Measurements from ENCODE around the gene IFNL2. TPM values are rescaled to one million over a fixed set of nuclear protein-coding genes. Genes with fewer than 3 reads are reported as not detected.
A peak's percentile ranks its signal among the peaks of the same experiment; 100 is the strongest.
"Not testable (repeated sequence)": the region's sequence is repeated elsewhere in the genome, so short reads cannot be mapped to it uniquely, and the experiment has no call there.

The IFNL2 gene
- polyA plus RNA-seq (2013, experiment 1 of 2; ENCODE audit: insufficient read length): not detected
- not detected for polyA plus RNA-seq (2013, experiment 2 of 2; ENCODE audit: insufficient read length)

DNA sequence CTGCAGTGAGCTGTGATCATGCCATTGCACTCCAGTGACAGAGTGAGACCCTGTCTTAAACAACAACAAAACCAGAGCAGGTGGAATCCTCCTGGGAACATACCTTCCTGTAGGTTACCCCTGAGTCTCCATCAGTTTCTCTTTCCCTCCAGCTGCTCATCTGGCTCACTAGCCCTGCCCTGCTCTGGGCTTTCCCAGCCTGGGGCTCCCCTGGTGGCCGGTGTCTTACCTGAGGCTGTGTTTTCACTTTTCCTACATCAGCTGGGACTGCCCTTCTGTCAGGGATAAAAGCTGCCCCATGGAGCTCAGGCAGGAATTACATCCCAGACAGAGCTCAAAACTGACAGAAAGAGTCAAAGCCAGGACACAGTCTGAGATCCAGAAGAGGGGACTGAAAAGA is at the start of gene IFNL2:
TSS of gene IFNL2 (plus strand) at position 312 of the 400 bp plus-strand sequence. CDS start 173 bp downstream, outside the sequence.
- DNase-seq: not testable (repeated sequence)

GRCh38 chr19:39219108-39219507 is 49.1 kb upstream of the IFNL2 start:
- not testable (repeated sequence) for DNase-seq

- peak; percentile 13 for DNase-seq
Measured at GRCh38 chr19:39223703-39224279, 44.4 kb upstream of the IFNL2 start.

GRCh38 chr19:39224910-39225309 is 43.3 kb upstream of the IFNL2 start:
- DNase-seq: no peak

GRCh38 chr19:39230096-39230764 is 38.0 kb upstream of the IFNL2 start:
- DNase-seq: no peak

DNA sequence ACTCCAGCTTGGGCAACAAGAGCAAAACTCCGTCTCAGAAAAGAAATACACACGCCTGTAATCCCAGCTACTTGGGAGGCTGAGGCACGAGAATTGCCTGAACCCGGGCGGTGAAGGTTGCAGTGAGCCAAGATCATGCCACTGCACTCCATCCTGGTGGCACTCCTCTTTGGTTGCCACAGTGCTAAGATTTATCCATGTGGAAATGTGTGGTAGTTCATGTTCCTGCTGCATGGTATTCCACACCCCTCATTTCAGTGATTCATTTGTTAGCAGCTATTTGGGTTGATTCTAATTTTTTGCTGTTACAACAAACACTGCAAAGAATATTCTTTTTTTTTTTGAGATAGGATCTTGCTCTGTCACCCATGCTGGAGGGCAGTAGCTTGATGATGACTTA is 35.5 kb upstream of the IFNL2 start:
- DNase-seq: no peak

GRCh38 chr19:39236527-39236926 is 31.7 kb upstream of the IFNL2 start:
- no peak for DNase-seq

GRCh38 chr19:39237200-39238184 is 30.7 kb upstream of the IFNL2 start:
- DNase-seq: no peak

DNA sequence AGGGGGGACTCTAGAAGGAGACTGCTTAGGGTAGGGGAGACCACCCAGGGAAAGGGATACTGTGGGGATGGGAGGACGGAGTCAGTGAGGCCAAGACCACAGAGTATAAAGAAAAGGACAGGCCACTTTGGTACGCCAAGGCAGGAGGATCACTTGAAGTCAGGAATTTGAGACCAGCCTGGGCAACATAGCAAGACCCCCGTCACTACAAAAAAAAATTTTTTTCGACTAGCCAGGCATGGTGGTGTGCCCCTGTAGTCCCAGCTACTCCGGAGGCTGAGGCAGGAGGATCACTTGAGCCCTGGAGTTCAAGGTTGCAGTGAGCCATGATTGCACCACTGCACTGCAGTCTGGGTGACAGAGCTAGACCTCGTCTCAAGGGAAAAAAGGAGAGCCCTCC is 30.0 kb upstream of the IFNL2 start:
- no peak for DNase-seq

DNA sequence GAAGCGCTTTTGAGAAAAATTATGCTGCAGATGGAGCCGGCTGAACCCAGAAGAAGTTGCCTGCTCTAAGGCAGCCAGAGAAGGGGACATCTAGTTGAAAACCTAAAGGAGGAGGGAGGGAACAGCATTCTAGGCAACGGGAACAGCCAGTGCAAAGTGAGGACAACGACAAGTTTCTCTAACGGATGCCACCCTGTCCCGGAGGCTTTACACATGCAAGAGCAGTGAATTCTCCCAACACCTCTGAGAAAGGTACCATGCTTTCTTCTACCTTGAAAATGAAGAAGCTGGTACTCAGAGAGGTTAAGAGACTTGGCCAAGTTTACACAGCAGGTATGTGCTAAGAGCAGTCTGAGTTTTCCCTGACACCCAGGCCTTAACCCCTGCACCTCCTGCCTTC is 29.3 kb upstream of the IFNL2 start:
- DNase-seq: no peak

DNA sequence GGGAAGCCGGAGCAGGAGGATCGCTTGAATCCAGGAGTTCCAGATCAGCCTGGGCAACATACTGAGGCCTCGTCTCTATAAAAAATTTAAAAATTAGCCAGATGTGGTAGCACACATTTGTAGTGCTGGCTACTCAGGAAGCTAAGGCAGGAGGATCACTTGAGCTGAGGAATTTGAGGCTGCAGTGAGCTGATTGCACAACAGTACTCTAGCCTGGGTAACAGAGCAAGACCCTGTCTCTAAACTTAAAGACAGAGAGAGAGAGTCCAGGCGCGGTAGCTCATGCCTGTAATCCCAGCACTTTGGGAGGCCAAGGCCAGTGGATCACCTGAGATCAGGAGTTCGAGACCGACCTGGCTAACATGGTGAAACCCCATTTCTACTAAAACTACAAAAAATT is 27.8 kb upstream of the IFNL2 start:
- DNase-seq: no peak

GRCh38 chr19:39243741-39244140 is 24.5 kb upstream of the IFNL2 start:
- not testable (repeated sequence) for DNase-seq

DNA sequence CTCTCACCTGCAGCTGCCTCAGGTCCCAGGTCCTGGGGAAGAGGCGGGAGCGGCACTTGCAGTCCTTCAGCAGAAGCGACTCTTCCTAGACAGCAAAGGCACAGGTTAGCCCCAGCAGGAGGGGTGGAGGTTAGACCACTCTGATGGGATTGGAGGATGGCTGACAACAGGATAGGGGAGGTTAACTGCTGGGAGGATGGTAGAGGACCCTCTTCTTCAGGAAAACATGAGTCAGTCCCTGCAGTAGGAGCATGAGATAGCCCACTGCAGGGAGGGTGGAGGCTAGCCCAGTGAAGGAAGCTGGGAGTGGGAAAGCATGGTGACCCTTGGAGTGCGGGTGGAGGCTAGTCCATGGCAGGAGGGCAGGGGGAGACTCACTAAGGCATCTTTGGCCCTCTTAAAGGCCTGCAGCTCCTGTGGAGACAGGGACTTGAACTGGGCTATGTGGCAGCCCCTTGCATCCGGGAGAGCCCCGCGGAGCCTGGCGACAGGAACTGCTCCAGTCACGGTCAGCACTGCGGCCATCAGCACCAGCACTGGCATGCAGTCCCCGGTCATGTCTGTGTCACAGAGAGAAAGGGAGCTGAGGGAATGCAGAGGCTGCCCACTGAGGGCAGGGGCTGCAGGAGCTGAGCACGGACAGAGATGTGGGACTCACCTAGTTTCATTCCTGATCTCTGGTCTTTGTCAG is 23.6 kb upstream of the IFNL2 start, which contains the start of gene IFNL3:
TSS of gene IFNL3 (minus strand) at position 597 of the 691 bp plus-strand sequence. CDS start at position 558, 39 bp downstream.
- DNase-seq: not testable (repeated sequence)

- DNase-seq: not testable (repeated sequence)
Measured at GRCh38 chr19:39245166-39245565, 23.0 kb upstream of the IFNL2 start.

DNA sequence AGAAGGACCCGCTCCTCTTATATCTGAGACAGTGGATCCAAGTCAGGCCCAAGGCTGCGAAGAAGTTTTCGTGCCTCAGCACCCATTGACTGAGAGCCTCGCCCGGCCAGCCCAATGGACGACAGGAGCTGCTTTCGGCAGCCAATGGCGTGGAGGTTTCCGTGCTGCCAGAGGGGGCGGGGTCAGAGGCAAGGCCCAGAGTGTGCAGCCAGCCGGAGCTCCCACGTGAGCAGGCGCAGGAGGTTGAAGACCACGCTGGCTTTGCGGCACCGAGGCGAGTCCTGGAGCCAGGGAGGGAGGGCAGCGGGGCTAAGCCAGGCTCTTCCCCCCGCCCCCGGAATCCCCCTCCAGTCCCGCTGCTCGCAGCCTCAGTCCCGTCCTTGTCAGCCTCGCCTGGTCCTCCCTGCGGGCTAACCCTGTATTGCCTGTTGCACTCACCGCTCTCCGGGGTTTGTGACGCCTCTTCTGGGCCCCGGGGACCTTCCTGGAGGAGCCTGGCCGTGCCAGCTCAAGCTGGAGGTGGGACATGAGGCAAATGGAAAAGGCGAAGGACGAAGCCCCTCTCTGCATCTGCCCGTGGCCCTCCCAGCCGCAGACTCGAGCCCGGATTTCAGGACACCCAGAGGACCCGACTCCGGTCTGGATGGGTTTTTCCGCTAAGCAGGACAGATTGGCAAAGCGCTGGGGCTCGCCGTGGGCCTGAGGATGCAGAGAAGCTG is 21.1 kb upstream of the IFNL2 start:
- DNase-seq: peak; percentile 13

- peak; percentile 4 for DNase-seq
Measured at GRCh38 chr19:39247701-39248664, 20.2 kb upstream of the IFNL2 start.

GRCh38 chr19:39248806-39249205 is 19.4 kb upstream of the IFNL2 start, which contains the start of gene IFNL4:
Gene IFNL4 (minus strand): TSS chr19:39248856.
- no peak for DNase-seq

DNA sequence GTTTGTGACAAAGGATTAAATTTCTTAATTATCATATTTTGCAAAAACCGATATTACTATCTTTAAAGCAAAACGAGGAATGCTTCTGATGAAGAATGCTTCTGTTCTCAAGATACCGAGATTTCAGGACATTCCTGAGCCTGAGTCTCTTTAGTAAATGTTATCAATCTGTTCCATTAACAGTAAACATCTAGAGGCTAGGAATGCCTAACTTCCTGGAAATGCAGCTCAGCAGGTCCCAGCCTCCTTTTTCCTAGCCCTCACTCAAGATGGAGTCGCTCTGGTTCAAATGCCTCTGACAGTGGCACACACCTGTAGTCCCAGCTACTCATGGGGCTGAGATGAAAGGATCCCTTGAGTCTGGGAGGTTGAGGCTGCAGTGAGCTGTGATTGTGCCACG is 17.1 kb upstream of the IFNL2 start:
- DNase-seq: no peak

- DNase-seq: no peak
Measured at GRCh38 chr19:39251846-39252245, 16.4 kb upstream of the IFNL2 start.

GRCh38 chr19:39252458-39252857 is 15.7 kb upstream of the IFNL2 start:
- no peak for DNase-seq
